Stimulated activated naive CD8-positive, alpha-beta T cell treated with anti-CD3 and anti-CD28 coated beads, Interleukin-15, Interleukin-2, amounts not matched to agents 100 U/mL and 50 U/mL, for 24 hours (primary cell): Measurements from ENCODE around the gene TMEM72.
A peak's percentile ranks its signal among the peaks of the same experiment; 100 is the strongest.

Source experiments
- ATAC-seq: fragments of 150-1000 bp; cut with Tn5 transposase; one replicate; pipeline ENCODE4 v1.10.0; 2021
- DNase-seq: peaks from one replicate; pipeline ENCODE4 v3.0.0; 2021

Gene TMEM72

DNA sequence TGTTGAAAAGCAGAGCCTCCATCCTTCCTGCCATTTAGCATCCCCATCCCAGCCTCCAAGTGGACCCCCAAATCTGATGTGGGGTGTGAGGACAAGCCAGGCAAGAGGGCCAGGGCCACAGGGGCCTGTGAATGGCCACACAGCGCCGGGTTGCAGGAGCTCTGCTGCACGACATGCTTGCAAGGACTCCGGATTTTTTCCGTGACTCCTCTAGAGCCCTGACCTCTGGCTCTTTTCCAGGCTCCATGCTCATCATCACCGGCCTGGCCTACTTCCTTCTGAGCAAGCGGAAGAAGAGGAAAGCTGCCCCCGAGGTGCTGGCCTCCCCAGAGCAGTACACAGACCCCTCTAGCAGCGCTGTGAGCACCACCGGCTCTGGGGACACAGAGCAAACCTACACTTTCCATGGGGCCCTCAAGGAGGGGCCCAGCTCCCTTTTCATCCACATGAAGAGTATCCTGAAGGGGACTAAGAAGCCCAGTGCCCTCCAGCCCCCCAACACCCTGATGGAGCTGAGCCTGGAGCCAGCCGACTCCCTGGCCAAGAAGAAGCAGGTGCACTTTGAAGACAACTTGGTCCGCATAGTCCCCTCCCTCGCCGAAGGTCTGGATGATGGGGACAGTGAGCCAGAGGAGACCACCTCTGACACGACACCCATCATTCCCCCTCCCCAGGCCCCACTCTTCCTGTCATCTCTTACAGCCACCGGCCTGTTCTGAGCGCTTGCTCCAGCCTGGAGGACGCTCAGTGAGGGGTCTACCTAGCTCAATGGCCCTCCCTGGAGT, 23.5 kb downstream of the TMEM72 start:
- ATAC-seq (no peak), DNase-seq (no peak)

GRCh38 chr10:44935201-44935965, 24.2 kb downstream of the TMEM72 start:
- DNase-seq: no peak
- no peak for ATAC-seq

DNA sequence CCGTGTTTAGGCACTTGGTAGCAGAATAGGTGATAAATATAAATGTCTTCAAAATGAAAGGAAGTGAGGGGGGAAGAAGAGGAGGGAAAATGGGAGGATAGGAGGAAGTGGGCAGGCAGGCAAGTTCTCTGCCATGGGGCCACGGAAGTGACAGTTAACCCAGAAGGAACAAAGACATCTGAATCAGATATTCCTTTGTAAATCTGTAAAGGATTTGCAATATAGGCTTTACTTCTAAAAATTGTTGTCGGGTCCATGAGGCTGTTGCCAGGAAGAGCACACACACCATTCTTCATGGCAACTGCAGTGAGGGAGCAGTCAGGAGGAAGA, 24.8 kb downstream of the TMEM72 start:
- ATAC-seq: no peak
- DNase-seq: no peak

DNA sequence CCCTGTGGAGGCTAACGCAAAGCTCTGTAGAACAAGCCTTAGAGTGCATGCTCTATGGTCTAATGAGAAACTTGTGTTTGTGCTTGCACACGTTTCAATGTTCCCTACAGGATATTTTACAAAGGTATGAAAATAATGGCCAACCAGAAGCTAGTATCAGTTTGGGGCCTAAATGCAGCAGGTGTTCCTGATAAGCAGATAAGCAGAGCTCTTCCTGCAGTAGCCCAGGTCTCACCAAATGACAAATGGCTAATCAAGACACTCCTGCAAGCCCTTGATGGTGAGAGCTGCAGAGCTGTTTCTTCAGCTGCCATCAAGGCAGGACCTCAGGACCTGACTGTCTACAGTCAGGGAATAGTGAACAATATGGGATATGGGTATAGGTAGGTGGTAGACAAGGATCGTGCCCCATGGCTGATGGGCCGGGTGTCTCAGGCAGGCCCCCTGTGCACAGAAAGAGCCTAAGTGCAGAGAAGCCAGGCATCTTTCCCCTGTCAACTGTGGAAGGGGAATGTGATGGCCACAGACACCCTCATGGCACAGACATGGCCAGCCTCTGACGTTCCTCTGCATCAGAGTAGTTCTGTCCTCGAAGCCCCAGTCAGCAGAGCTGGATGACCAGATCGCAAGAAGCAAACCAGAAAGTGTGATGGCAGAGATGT, 25.3 kb downstream of the TMEM72 start:
- DNase-seq (no peak), ATAC-seq (no peak)

DNA sequence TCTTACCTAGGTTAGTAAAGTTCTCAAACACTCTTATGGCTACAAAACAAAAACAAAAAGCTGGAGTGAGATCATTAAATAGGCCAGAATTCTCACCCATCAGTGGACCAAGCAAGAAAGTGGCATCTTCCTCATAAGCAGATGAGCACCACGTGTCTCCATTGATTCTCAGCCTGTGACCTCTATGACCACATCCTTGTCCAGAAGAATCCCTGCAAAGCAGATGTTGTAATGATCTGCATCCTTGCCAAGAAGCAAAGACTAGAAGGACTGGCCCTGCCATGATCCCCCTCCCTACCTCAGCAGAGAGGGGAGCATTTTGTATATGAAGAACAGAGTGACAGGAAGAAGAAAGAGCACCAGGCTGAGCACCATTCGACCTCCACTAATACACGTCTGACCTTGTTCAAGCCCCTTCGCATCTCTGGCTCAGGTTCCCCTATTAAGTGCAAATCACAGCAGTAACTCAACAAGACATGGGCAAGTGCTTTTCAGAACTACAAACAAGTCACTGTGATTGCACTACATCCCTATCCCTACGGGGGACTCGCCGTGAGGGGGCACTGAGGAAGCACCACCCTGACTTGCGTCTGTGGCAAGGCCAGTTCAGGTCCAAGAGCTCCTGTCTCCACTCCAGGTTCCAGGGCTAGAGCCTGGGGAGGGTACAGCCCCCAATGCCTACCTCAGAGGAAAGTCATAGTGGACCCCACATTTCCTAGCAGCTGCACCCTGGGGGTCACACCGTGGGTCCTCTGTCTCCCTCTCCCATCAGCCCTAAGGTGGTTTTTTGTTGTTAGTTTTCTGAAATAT, 26.3 kb downstream of the TMEM72 start:
- ATAC-seq: no peak

DNA sequence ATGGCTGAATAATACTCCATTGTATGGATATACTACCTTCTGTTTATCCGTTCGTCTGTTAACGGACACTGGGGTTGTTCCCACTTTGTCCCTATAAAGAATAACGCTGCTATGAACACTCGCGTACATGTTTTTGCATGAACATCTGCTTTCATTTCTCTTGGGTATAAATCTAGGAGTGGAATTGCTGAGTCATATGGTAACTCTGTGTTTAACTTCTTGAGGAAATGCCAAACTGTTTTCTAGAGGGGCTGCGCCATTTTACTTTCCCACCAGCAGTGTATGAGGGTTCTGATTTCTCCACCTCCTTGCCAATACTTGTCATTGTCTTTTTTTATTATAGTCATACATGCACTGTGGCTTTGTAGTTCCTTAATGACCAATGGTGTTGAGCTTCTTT, 27.8 kb downstream of the TMEM72 start:
- ATAC-seq: no peak
- DNase-seq: no peak

More for the DNA sequence above, 26.3 kb downstream of the TMEM72 start:
- DNase-seq: no peak

DNA sequence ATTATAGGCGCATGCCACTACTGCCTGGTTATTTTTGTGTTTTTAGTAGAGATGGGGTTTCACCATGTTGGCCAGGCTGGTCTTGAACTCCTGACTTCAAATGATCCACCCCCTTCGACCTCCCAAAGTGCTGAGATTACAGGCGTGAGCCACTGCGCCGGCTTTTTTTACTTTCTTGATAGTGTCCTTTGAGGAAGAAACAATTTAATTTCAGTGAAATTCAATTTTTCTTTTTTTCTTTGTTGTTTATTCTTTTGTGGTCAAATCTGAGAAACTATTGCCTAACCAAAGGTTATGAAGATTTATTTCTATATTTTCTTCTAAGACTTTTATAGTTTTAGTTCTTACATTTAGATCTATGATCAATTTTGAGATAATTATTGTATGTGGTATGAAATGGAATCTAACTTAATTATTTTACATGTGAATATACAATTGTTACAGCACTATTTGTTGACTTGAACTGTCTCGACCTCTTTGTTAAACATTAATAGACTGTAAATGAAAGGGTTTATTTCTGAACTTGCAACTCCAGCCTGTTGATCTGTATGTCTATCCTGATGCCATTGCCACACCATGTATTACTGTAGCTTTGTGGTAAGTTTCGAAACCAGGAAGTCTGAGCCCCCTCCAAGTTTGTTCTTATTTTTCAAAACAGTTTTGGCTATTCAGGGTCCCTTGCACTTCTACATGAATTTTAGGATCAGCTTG, 28.7 kb downstream of the TMEM72 start:
- no peak for DNase-seq

DNA sequence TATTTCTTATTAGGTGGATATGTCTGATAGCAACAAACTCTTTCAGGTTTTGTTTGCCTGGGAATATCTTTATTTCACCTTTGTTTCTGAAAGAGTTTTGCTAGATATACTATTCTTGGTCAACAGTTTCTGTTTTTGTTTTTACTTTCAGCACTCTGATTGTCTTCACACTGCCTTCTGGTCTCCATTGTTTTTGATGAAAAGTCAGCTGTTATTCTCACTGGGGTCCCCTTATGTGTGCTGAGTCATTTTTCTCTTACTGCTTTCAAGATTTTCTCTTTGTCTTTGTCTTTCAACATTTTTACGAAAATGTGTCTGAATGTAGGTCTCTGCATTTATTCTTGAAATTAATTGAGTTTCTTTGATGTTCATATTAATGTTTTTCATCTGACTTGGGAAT, 33.2 kb downstream of the TMEM72 start:
- DNase-seq (no peak), ATAC-seq (no peak)

More for the DNA sequence above, 28.7 kb downstream of the TMEM72 start:
- ATAC-seq: no peak

DNA sequence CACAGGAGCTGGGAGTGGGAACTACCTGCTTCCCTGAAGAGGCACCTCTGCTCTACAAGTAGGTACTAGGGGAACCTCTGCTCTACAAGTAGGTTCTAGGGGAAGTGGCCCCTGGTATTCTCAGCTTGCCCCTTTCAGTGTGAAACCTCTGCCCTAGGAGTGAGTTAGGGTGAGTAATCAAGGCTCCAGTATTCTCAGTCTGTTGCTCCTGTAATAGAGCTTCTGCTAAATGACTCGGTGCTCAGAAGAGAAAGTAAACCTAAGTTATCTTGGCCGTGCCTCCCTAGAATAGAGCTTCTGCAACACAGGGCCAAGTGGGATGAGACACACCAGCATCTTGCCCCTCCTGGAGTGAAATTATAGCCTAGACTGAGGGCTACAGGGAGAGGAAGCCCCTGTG, 35.1 kb downstream of the TMEM72 start:
- no peak for DNase-seq
- peak; percentile 73 for ATAC-seq

GRCh38 chr10:44947371-44948152, 36.4 kb downstream of the TMEM72 start:
- ATAC-seq (peak; percentile 48), DNase-seq (no peak)

- DNase-seq: no peak
- no peak for ATAC-seq
Observed at GRCh38 chr10:44948642-44949041, 37.5 kb downstream of the TMEM72 start.

GRCh38 chr10:44949127-44949802, 38.1 kb downstream of the TMEM72 start:
- ATAC-seq: no peak
- no peak for DNase-seq

DNA sequence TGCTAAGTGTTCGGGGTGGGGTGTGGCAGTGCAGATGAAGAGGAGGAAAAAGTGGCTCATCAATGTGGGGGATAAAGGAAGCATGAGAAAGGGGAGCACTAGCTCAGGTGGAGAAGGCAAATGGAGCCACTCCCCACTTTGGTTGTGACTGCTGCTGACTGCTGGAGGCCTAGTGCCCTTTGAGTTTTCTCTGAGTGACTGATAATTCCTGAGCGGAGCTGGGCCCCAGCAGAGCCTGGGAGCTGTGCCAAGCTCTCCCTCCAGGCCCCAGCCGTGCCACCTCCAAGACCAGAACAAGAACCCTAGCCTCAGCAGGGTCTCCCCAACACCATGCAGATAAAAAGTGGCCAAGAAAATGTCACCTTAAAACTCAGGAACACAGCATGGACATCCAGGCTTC, 38.8 kb downstream of the TMEM72 start:
- DNase-seq: no peak
- no peak for ATAC-seq

- no peak for ATAC-seq
- no peak for DNase-seq
Observed at GRCh38 chr10:44950326-44951225, 39.4 kb downstream of the TMEM72 start.

GRCh38 chr10:44951576-44952226, 40.6 kb downstream of the TMEM72 start:
- ATAC-seq: no peak
- DNase-seq: no peak

DNA sequence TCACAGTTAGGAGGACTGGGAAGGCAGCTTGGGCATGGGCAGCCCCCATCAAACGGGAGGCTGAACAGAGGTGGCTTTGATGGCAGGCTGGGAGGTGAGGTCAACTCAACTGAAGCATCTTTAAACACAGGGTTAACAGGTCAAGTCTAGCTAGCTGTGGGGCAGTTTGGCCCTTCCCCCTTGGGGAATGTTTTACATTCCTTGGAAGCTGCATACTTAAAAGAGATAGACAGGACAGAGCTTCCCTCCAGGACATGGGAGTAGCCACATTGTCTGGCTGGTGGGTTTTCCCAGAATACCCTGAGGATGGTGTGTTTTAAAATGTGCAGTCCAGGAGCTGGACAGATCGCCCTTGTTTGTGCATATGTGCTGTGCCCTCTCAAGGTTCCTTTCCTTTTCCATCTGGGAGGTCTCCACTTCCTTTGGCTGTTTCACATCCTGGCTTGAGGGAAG, 41.7 kb downstream of the TMEM72 start:
- ATAC-seq (no peak), DNase-seq (no peak)

DNA sequence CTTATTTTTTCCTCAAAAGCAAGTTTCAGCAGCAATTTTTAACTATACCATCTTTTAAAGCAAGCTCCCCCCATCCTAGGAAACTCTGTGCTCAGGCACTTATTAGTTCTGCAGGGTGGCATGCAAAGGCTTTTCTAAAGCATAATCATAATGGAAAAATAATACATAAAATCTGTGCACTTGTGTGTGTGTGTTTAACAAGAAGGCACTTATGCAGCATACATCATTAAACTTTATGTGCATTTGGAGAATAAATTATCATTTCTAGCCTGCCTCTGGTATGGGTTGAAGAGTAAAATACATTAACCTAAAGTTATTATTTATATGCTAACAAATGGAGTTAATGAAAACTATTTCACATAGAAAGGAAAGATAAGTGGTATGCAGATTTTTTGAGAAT, 42.9 kb downstream of the TMEM72 start:
- no peak for DNase-seq
- no peak for ATAC-seq

GRCh38 chr10:44954962-44955361, 43.8 kb downstream of the TMEM72 start:
- DNase-seq: no peak
- no peak for ATAC-seq
